D721Med (cell line): ENCODE data around the gene PIK3CG.
"Not testable (repeated sequence)": the region's sequence is repeated elsewhere in the genome, so short reads cannot be mapped to it uniquely, and the experiment has no call there.

Source experiments
- DNase-seq: peaks from one replicate; pipeline ENCODE4 v3.0.0; 2011; ENCODE audit warnings: low spot score; ENCODE audit not compliant: insufficient read length
- FAIRE-seq: peaks from 2 replicates; lab custom pipeline; 2011; peaks lifted over from hg19 to GRCh38; lab: Jason Lieb, UNC
- CTCF ChIP-seq: IDR thresholded peaks from 2 replicates; pipeline ENCODE4 v1.5.1; 2012; ENCODE audit warnings: mild to moderate bottlenecking, control low read depth; ENCODE audit not compliant: insufficient read depth; ENCODE audit errors: missing control alignments

The PIK3CG gene

GRCh38 chr7:106905734-106906133, 40.7 kb downstream of the PIK3CG start:
- no peak for TF ChIP-seq CTCF
- FAIRE-seq = no peak
- no peak for DNase-seq

GRCh38 chr7:106911959-106912358, 46.9 kb downstream of the PIK3CG start:
- DNase-seq = no peak
- no peak for TF ChIP-seq CTCF
- no peak for FAIRE-seq

DNA sequence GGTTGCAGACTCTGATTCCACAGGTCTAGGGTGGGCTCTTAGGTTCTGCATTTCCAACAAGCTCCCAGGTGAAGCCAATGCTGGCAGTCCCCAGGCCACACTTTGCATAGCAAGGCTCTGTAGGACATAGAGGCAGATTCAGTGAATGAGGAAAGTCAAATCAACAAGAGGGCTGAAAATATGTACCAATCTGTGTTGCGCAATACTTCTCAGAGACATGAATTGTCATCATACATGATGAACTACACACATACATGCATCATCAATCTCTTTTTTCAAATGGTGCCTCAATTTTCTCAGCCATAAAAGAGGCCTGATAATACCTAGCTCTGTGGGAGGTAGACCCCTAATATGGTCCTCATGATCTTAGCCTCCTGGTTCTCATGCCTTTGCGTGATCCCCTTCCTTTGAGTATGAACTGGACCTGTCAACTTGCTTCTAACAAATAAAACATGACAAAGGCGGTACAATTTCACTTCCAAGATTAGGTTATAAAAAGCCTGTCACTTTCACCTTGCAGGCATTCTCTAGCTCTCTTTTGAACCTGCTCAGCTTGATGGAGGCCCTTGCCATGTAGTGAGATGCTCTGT, 49.0 kb downstream of the PIK3CG start:
- FAIRE-seq (no peak), DNase-seq (no peak)
- TF ChIP-seq CTCF = no peak

DNA sequence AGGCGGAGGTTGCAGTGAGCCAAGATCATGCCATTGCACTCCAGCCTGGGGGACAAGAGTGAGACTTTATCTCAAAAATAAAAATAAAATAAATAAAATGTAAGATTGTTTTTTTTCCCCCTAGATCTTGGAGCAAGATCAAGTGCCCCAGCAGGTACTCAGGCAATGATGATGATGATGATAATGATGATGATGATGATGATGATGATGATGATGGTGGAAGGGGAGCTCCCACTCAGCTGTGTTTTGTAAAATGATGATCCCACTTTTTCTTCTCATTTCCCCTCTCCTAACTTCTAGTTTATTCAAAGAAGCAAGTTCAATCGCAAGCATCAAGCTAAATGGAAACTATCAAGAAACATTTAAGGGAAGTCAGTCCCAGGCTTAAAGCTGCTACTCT, 50.3 kb downstream of the PIK3CG start:
- no peak for TF ChIP-seq CTCF
- DNase-seq (no peak), FAIRE-seq (no peak)

- no peak for TF ChIP-seq CTCF
- no peak for DNase-seq
- FAIRE-seq = no peak
Observed at GRCh38 chr7:106915873-106916272, 50.8 kb downstream of the PIK3CG start.

DNA sequence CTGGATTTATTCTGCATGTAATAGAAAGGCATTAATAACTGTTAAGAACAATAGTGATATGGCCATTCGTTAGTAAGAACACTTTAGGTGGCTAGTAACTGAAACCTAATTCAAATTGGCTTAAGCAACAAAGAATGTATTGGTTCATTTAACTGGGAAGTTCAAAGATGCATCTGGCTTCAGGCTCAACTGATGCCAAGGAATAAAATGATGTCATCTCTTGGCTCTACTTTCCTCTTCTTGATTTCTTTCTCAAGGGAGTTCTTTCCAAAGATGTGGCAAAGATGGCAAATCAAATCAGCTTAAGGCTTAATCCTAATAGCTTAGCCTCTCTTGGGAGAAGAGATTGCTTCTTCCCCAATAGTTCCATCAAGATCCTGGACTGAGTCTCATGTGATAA, 51.6 kb downstream of the PIK3CG start:
- DNase-seq (peak; percentile 18), FAIRE-seq (peak; percentile 70)
- TF ChIP-seq CTCF = no peak

DNA sequence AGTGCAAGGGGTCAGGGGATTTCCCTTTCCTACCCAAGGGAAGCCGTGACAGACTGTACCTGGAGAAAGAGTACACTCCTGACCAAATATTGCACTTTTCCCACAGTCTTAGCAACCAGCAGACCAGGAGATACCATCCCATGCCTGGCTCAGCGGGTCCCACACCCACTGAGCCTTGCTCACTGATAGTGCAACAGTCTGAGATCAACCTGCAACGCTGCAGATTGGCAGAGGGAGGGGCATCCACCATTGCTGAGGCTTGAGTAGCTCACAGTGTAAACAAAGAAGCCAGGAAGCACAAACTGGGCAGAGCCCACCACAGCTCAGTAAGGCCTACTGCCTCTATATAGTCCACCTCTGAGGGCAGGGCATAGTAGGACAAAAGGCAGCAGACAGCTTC, 53.9 kb downstream of the PIK3CG start:
- FAIRE-seq = no peak
- no peak for TF ChIP-seq CTCF
- DNase-seq = no peak

DNA sequence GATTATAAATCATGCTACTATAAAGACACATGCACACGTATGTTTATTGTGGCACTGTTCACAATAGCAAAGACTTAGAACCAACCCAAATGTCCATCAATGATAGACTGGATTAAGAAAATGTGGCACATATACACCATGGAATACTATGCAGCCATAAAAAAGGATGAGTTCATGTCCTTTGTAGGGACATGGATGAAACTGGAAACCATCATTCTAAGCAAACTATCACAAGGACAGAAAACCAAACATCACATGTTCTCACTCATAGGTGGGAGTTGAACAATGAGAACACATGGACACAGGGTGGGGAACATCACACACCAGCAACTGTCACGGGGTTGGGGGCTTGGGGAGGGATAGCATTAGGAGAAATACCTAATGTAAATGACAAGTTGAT, 59.4 kb downstream of the PIK3CG start:
- not testable (repeated sequence) for FAIRE-seq

More for the DNA sequence above, 59.4 kb downstream of the PIK3CG start:
- DNase-seq = not testable (repeated sequence)
